ENCODE data around the gene FIP1L1. TPM values are rescaled to one million over a fixed set of nuclear protein-coding genes. Genes with fewer than 3 reads are reported as not detected.

The FIP1L1 gene
- total and polyA plus RNA-seq, 9 of the 15 experiments (the other 6 are each of a cell fraction or from before 2014, with no cell fraction given), result 34.6 to 137 (median 72.0) TPM

DNA sequence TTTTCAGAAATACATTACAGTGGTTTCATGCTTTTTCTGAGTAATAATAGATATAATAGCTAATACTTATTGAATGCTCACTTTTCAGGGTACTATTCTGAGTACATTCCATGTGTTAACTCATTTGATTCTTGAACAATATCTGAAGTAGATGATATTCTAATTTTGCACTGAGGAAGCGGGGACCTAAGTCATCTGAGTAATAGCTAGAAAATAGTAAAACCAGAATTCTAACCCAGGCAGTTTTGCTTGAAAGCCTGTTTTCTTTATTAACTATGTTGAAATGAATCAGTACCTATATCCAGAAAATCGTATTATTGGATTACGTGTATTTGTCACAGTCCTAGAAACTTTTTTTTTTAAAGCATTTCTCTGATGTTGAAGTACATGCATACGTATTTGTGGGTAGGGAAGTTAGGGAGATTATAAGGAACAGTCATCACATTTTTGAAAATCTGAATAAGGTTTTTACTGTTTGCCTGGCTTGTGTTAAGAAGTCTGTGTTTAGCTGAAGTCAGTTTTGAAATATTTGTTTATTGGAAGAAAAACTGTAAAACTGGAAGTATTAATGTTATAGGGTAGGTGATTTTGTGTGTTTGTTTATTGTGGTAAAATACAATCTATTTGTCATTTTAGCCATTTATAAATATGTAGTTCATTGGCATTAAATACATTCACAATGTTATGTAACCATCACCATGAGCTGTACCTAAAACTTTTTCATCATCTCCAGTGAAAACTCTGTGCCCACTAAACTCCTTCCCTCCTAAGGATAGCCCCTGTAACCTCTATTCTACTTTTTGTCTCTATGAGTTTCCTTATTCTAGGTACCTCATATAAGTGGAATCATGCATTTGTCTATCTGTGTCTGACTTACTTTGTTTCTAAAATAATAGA is 55.3 kb downstream of the FIP1L1 start:
- ATAC-seq, result no peak
- DNase-seq (ENCODE audit: extremely low read depth in 1 of 4, low spot score in 3 of 4), result no peak
- POLR2A ChIA-PET, result no interaction called here
- Histone ChIP-seq H3K9ac (ENCODE audit: insufficient read depth in 1 of 2, low read depth in 2 of 2, low read length in 2 of 2) (no peak overlapping the region), H3K9me3 (replicated peaks; ENCODE audit: control insufficient read depth, insufficient read depth, low read depth, low read length) (no peaks in the 10 kb centered on the region), H3K9me1 (ENCODE audit: control insufficient read depth, insufficient read depth, low read length) (no peaks in the 10 kb centered on the region), H3K79me2 (ENCODE audit: control insufficient read depth, insufficient read depth, low read length) (no peaks in the 10 kb centered on the region), H4K20me1 (replicated peaks; ENCODE audit: control insufficient read depth, insufficient read depth, low read length) (no peaks in the 10 kb centered on the region), H3K36me3 (ENCODE audit: control insufficient read depth, insufficient read depth, low read length) (peaks cover 66% of the 10 kb centered on the region), H3K4me3 (no peak overlapping the region), H3K4me2 (ENCODE audit: insufficient read depth, low read length) (no peak overlapping the region), H3K4me1 (replicated peaks in 1 of 2; ENCODE audit: control insufficient read depth in 2 of 2, insufficient read depth in 2 of 2, low read length in 2 of 2) (no peaks in the 10 kb centered on the region), H2AFZ (ENCODE audit: low read depth, low read length) (no peak overlapping the region), H3K27me3 (ENCODE audit: control insufficient read depth in 2 of 2, insufficient read depth in 2 of 2, low read length in 2 of 2) (no peaks in the 10 kb centered on the region), H3K27ac (ENCODE audit: extremely low read depth, low read depth, low read length) (no peak overlapping the region)
- no TSS peak for BruUV-seq (replicated peaks)
- in situ Hi-C loops (cut with MboI), result no loop called here
- CTCF ChIA-PET (ENCODE audit: low intra/inter-chr PET ratio), result no interaction called here
- intact Hi-C loops (cut with micrococcal nuclease), result no loop called here
- no peak for TF ChIP-seq TRIM28 (IDR thresholded peaks at IDR 0.05)
- TF ChIP-seq CEBPB (tag; IDR thresholded peaks at IDR 0.05), result peak; percentile 50; the same call in 1 of the 2 replicates
- TF ChIP-seq CEBPG (CRISPR knock-in tag; IDR thresholded peaks at IDR 0.05), result no peak
- 0 out of 4 replicates have a peak, but pooled peaks of 1 of the 2 experiments have one; percentile 16 for TF ChIP-seq CEBPG (tag; conservative IDR thresholded peaks at IDR 0.05 in 1 of 2, IDR thresholded peaks at IDR 0.05 in 1 of 2)
- WGBS (ENCODE audit: insufficient coverage, low coverage, missing lambda C conversion rate), result 98% methylated on average over 4 of the region's 4 CpGs
- FAIRE-seq, result no peak

DNA sequence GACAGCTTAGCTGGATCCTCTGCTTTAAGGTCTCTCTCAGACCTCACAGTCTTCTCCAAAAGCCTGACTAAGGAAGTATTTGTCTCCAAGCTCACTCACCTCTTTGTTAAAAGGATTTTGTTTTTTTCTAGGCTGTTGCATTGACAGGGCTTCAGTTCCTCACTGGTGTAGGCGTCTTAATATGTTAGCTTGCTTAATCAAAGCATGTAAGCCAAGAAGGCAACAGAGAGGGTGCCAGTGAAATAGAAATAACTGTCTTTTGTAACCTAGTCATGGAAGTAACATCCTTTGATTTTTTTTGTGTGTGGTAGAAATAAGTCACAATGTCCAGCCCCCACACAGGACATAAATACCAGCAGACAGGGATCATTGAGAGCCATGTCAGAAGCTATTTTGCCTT is 58.8 kb downstream of the FIP1L1 start:
- FAIRE-seq (peak; percentile 15), ATAC-seq (no peak), DNase-seq (ENCODE audit: extremely low read depth in 1 of 4, low spot score in 3 of 4) (no peak)
- Histone ChIP-seq H3K27me3 (ENCODE audit: control insufficient read depth in 2 of 2, insufficient read depth in 2 of 2, low read length in 2 of 2) (no peaks in the 10 kb centered on the region), H3K9me3 (replicated peaks; ENCODE audit: control insufficient read depth, insufficient read depth, low read depth, low read length) (no peaks in the 10 kb centered on the region), H3K36me3 (ENCODE audit: control insufficient read depth, insufficient read depth, low read length) (peaks cover 60% of the 10 kb centered on the region; the same call in 1 of the 3 replicates), H4K20me1 (replicated peaks; ENCODE audit: control insufficient read depth, insufficient read depth, low read length) (no peaks in the 10 kb centered on the region), H2AFZ (ENCODE audit: low read depth, low read length) (no peak overlapping the region), H3K4me3 (no peak overlapping the region), H3K9ac (ENCODE audit: insufficient read depth in 1 of 2, low read depth in 2 of 2, low read length in 2 of 2) (no peak overlapping the region), H3K4me2 (ENCODE audit: insufficient read depth, low read length) (no peak overlapping the region), H3K27ac (ENCODE audit: extremely low read depth, low read depth, low read length) (no peak overlapping the region), H3K4me1 (replicated peaks in 1 of 2; ENCODE audit: control insufficient read depth in 2 of 2, insufficient read depth in 2 of 2, low read length in 2 of 2) (no peaks in the 10 kb centered on the region), H3K79me2 (ENCODE audit: control insufficient read depth, insufficient read depth, low read length) (no peaks in the 10 kb centered on the region; the same call in 2 of the 3 replicates), H3K9me1 (ENCODE audit: control insufficient read depth, insufficient read depth, low read length) (no peaks in the 10 kb centered on the region)
- WGBS (ENCODE audit: insufficient coverage, low coverage, missing lambda C conversion rate), result 95% methylated on average over 1 of the region's 1 CpG
- no peak for TF ChIP-seq NR2F6 (CRISPR knock-in tag; IDR thresholded peaks at IDR 0.05)
- ChIA-PET POLR2A (interaction anchor here (0.6 to 1.1 kb wide), 2 partner anchors 9 to 10 kb away, joined by 3 to 5 read pairs; no protein-coding TSS in a partner anchor), CTCF (ENCODE audit: low intra/inter-chr PET ratio) (no interaction called here)
- in situ Hi-C loops (cut with MboI) (no loop called here), intact Hi-C loops (cut with micrococcal nuclease) (no loop called here)
- BruUV-seq (replicated peaks), result no TSS peak

Data from K562 (cell line).